ENCODE data around the gene CLCNKA.

GRCh38 chr1:16075337-16076030 is 53.6 kb downstream of the CLCNKA start:
- TF ChIP-seq CTCF (IDR thresholded peaks at IDR 0.05) (no peak), POLR2A (IDR thresholded peaks at IDR 0.05) (no peak), EP300 (IDR thresholded peaks at IDR 0.05) (no peak)

Data from ovary (tissue), 3 donors.